GM21528 (cell line): ENCODE measurements around the gene ZNF646.
A peak's percentile ranks its signal among the peaks of the same experiment; 100 is the strongest.

ENCODE experiments used
- ATAC-seq: cut with Tn5 transposase; IDR thresholded peaks from one replicate; pipeline ENCODE4 v1.9.1; 2021; ENCODE audit warnings: mild to moderate bottlenecking, moderate library complexity; ENCODE audit not compliant: unreplicated experiment, low FRiP score

The ZNF646 gene

GRCh38 chr16:31073970-31074813 lies at the start of gene ZNF646, which contains the start of gene ZNF668:
Gene ZNF646, plus strand, starts transcription at chr16:31074422. Its CDS starts 1,903 bp downstream, at chr16:31076325.
Gene ZNF668, minus strand, starts transcription at chr16:31074240. Its CDS starts 9,781 bp downstream, at chr16:31064459.
- ATAC-seq: peak; percentile 73

GRCh38 chr16:31025339-31025738 lies 48.9 kb upstream of the ZNF646 start:
- ATAC-seq: no peak

GRCh38 chr16:31029272-31029671 lies 45.0 kb upstream of the ZNF646 start:
- ATAC-seq: no peak

GRCh38 chr16:31031276-31031675 lies 42.9 kb upstream of the ZNF646 start:
- no peak for ATAC-seq

- peak; percentile 63 for ATAC-seq
Measured at GRCh38 chr16:31032736-31033708, 41.2 kb upstream of the ZNF646 start, which contains the start of gene STX4. Gene STX4, plus strand, starts transcription at chr16:31033558. Its CDS starts 248 bp downstream, at chr16:31033806.

- peak; percentile 48 for ATAC-seq
Measured at GRCh38 chr16:31033709-31034492, 40.3 kb upstream of the ZNF646 start.

GRCh38 chr16:31036691-31037090 lies 37.5 kb upstream of the ZNF646 start:
- ATAC-seq: no peak

- ATAC-seq: no peak
Measured at GRCh38 chr16:31038993-31039392, 35.2 kb upstream of the ZNF646 start.

GRCh38 chr16:31042866-31043265 lies 31.4 kb upstream of the ZNF646 start:
- ATAC-seq: no peak

- ATAC-seq: no peak
Measured at GRCh38 chr16:31043352-31043751, 30.9 kb upstream of the ZNF646 start.

- ATAC-seq: no peak
Measured at GRCh38 chr16:31043898-31044481, 30.2 kb upstream of the ZNF646 start.

- no peak for ATAC-seq
Measured at GRCh38 chr16:31050280-31051030, 23.8 kb upstream of the ZNF646 start.

GRCh38 chr16:31052114-31052513 lies 22.1 kb upstream of the ZNF646 start:
- no peak for ATAC-seq

- ATAC-seq: no peak
Measured at GRCh38 chr16:31055613-31056012, 18.6 kb upstream of the ZNF646 start.

- ATAC-seq: no peak
Measured at GRCh38 chr16:31061126-31061812, 13.0 kb upstream of the ZNF646 start.

- no peak for ATAC-seq
Measured at GRCh38 chr16:31061813-31062440, 12.3 kb upstream of the ZNF646 start.

- ATAC-seq: no peak
Measured at GRCh38 chr16:31063495-31063842, 10.8 kb upstream of the ZNF646 start.
